KBM-7 (cell line): Measurements from ENCODE around the gene WDFY1.

Experiments used
- DNase-seq: peaks from one replicate; pipeline ENCODE4 v3.0.0-alpha.2; 2015
- in situ Hi-C: fragments of 300-500 bp; cut with MboI; formaldehyde crosslinking; loops from 2 replicates; pipeline ENCODE4 v1.14.3; 2020; ENCODE audit warnings: low sequenced_read_pairs, low pct_unique_long_range_greater_than_20kb, mixed read lengths

WDFY1 gene

DNA sequence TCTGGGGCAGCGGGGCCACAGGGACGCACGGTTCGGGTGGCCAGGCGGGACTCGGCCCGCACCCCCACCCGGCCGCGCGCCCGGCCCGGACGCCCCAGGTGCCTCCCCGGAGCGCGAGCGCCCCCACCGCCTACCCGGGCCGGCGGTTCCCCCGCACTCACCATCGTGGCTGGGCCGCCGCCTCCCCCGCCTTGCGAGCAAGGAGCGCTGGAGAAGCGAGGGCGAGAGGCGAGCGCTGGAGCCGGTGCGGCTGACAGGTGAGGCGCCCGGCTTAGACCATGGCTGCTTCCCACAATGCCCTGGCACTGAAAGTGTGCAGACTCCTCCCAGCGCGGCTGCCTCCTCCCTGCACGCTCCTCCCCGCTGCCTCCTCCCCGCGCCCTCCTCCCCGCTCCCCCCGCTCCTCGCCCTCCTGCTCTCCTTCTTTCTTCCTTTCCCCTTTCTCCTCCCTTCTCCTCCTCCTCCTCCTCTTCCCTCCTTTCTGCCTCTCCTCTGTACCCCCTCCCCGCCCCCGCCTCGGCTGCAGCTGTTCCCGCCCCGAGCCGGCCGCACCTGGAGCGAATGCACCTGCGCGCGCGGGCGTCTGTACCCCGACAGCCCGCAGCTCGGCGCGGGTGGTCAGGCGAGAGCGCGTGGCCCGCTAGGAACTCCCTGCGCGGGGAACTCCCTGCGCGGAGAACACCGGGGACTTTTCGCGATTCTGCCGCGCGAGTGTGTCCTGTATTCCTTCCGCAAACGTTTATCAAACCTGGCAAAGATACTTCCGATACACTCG lies 107.7 kb downstream of the WDFY1 start, which contains the start of gene AP1S3:
Gene AP1S3 (minus strand): TSS at position 296 of the 775 bp plus-strand sequence. CDS start 132 bp downstream, at position 164.
- DNase-seq, result peak; percentile 66
- in situ Hi-C loops, result no loop called here

DNA sequence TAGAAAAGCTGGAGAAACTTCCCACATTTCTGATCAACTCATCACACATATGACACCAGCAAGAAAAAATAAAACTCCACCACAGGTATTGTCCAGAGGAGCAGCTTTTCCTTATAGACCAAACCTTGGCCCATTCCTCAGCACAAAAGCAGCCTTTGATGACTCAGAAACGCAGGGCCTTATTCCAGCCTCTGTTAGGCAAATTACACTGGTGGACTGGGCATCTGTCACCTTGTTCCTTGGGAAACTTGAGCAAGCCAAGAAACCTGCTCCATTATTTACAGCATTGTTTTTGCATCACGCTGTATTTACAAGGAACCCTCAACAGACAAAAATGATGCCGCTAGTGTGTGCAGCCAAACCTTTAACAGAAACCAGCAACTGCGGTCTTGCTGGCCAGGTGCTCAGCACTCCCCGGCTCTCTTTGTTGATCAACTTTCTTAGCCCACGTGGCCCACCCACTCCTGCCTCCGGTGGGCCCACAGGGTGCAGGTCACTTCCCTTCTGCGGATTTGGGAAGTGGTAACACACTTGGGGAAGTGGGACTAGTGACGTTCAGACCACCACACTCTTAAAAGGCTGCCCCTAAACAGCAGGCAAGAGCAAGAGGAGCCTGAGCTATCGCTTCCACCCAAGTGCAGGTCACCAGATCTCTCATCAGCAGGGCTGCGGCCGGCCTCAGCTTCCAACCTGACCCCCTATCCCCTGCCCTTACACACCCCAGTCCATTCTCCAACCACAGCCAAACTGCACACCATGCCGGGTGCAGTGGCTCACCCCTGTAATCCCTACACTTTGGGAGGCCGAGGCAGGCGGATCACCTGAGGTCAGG lies 109.2 kb downstream of the WDFY1 start:
- DNase-seq, result peak; percentile 69
- in situ Hi-C loops, result no loop called here

DNA sequence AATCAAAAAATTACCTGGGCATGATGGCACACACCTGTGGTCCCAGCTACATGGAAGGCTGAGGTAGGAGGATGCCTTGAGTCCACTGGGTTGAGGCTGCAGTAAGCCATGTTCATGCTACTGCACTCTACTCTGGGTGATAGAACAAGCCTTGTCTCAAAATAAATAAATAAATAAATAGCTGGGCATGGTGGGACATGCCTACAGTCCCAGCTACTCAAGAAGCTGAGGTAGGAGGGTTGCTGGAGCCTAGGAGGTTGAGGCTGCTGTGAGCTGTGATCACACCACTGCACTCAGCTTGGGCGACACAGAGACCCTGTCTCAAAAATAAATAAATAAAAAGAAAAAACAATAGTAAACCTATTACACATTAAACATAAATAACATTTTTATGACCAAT lies 110.7 kb downstream of the WDFY1 start:
- in situ Hi-C loops, result no loop called here
- DNase-seq, result no peak

DNA sequence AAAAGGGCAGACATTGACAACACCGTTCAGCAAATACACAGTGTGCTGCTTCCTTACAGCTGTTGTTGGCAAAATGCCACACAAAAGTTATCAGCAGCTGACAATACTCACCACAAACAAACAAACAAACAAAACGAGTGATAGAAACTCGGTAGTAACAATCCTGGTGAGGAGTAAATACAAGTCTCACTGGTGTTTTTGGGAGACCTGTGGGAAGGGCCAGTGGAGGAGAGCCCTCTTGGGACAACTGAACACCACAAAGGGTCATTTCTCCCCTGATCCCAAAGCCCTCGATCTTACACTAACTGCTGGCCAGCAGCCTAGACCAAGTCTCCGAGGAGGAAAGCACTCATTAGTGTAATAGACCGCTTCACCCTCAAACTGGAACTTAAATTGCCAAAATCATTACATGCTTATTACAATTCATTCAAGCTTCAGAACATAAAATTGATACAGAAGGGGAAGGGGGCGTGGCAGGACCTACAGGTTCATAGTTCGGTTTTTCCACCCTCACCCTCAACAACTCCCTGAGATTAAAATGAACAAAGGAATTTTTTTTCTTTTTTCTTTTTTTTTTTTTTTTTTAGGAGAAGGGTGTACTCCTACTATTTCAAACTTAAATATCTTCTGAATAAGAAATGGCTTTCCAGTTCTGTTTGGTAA lies 112.8 kb downstream of the WDFY1 start:
- in situ Hi-C loops, result no loop called here
- DNase-seq, result no peak

DNA sequence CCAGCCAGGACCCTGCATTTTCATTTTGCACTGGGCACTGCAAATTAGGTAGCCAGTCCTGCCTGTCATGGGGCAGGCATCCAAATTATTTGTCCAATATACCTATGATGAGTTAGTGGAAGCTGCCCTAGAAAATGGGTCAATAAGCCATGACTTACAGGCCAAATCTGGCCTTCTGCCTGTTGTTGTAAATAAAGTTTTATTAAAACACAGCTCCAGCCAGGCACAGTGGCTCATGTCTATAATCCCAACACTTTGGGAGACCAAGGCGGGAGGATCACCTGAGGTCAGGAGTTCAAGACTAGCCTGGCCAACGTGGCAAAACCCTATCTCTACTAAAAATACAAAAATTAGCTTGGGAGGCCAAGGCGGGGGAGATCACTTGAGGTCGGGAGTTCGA lies 116.0 kb downstream of the WDFY1 start:
- no peak for DNase-seq
- in situ Hi-C loops, result no loop called here

DNA sequence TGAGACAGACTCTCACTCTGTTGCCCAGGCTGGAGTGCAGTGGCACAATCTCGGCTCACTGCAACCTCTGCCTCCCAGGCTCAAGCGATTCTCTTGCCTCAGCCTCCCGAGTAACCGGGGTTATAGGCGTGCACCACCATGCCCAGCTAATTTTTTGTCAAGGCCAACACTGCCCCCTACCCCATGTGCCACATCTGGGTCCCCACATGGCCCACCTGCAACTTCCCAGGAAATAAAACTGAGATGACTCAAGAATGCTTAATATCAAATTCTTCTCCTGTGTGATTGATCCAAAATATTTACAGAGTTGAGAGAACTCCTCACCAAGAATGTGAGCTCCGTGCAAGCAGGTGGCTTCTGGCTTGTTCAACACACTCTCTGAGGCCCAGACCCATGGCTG lies 116.8 kb downstream of the WDFY1 start:
- DNase-seq, result no peak
- in situ Hi-C loops, result no loop called here

DNA sequence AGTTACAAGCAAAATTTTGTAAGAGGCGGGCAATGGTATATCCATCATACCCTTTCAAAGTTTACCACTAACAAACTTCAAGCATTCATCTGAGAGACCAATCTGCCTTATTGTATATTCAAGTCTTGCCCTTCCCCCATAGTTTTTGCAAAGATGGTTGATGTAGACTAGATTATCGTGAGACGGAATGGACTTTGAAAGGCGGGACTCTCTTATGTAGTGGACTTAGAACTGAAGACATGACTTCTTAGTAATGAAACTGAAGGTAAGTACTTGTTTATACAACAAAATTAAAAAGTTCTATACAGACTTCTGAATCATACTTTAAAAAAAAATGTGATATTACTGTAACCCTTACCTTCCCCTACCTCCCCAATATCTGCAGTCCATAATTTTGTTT lies 118.1 kb downstream of the WDFY1 start:
- in situ Hi-C loops, result no loop called here

More for the DNA sequence above, 118.1 kb downstream of the WDFY1 start:
- no peak for DNase-seq
